Stomach (tissue), 9 donors: ENCODE measurements around the gene EIF4B. TPM values are rescaled to one million over a fixed set of nuclear protein-coding genes. Genes with fewer than 3 reads are reported as not detected.
A peak's percentile ranks its signal among the peaks of the same experiment; 100 is the strongest.

Source experiments
- DNase-seq, 2 donors: peaks; one replicate each; pipeline versions ENCODE4 v3.0.0 to v3.0.0-alpha.2; 2013 to 2019
- H3K27ac ChIP-seq, 5 donors: fragments of 200-600 bp in 4 of 5; sonication (generic) in 4 of 5; one replicate each; pipeline ENCODE4 v1.5.1; 2013 to 2019; ENCODE audit warnings: mild to moderate bottlenecking in 1 of 5, moderate library complexity in 1 of 5
- H3K27me3 ChIP-seq, 3 donors: fragments of 200-600 bp; sonication (generic); one replicate each; pipeline ENCODE4 v1.5.1; 2017 to 2019; ENCODE audit warnings: mixed run types in 1 of 3
- H3K36me3 ChIP-seq, 4 donors: fragments of 200-600 bp; sonication (generic); 1 replicate in 3 of 4; 2 replicates in 1 of 4; pipeline ENCODE4 v1.5.1; 2016 to 2019
- H3K4me1 ChIP-seq, 4 donors: fragments of 200-600 bp; sonication (generic); one replicate each; pipeline ENCODE4 v1.5.1; 2016 to 2019
- H3K4me3 ChIP-seq, 4 donors: fragments of 200-600 bp; sonication (generic) in 3 of 4; one replicate each; pipeline ENCODE4 v1.5.1; 2016 to 2019; ENCODE audit warnings: mild to moderate bottlenecking in 1 of 4
- H3K9me3 ChIP-seq, 4 donors: fragments of 200-600 bp; sonication (generic); one replicate each; pipeline ENCODE4 v1.5.1; 2016 to 2019
- CTCF ChIP-seq, 7 experiments: fragments of 450-650 bp in 4 of 7; fragments of 200-600 bp in 3 of 7; sonication (generic) in 3 of 7; IDR thresholded peaks; one replicate each; pipeline ENCODE4 v1.5.1; 2016 to 2019; ENCODE audit warnings: antibody characterized with exemption in 7 of 7, control low read depth in 2 of 7, mild to moderate bottlenecking in 1 of 7
- EP300 ChIP-seq: sonication (generic); formaldehyde crosslinking; IDR thresholded peaks from one replicate; pipeline ENCODE4 v1.6.1; 2017; ENCODE audit warnings: antibody characterized with exemption
- POLR2A ChIP-seq, 4 donors: fragments of 450-650 bp; IDR thresholded peaks; one replicate each; pipeline ENCODE4 v1.6.1; 2016; ENCODE audit warnings: antibody characterized with exemption in 4 of 4, control low read depth in 2 of 4, mild to moderate bottlenecking in 1 of 4, moderate library complexity in 1 of 4
- POLR2AphosphoS5 ChIP-seq, 3 donors: sonication (generic); formaldehyde crosslinking; IDR thresholded peaks; one replicate each; pipeline ENCODE4 v1.6.1; 2016; ENCODE audit warnings: antibody characterized with exemption in 3 of 3
- WGBS, 5 donors: extraction: QIAGEN DNeasy Blood & Tissue Kit in 3 of 5; methylation state at CpG; one replicate each; pipeline versions ENCODE4 v1.1.5 to v1.1.7; 2013 to 2018; 5-methylcytosine and 5-hydroxymethylcytosine counted together
- intact Hi-C: fragments of 100-400 bp; cut with DNase I; formaldehyde crosslinking; loops from one replicate; pipeline ENCODE4 v1.15.1; 2023; ENCODE audit warnings: low total_unique reads
- polyA plus RNA-seq, 3 donors: library from polyadenylated mRNA; stranded (reverse); fragments of 200-250 nt; gene quantifications; one replicate each; pipeline ENCODE4 v1.2.3, GENCODE V29; 2013
- total RNA-seq, 5 donors: library from RNA; depleted of rRNA; stranded (reverse); fragments of >200 nt; gene quantifications; one replicate each; pipeline versions ENCODE4 v1.1.0 to v1.2.3, GENCODE V29; 2014 to 2016
- donor health status: healthy with polysubstance abuse.
- donor health status: Bipolar disorder and iron deficiency.
- donor health status: healthy.

The EIF4B gene
- total and polyA plus RNA-seq, 8 donors, result 101 to 833 (median 326) TPM

DNA sequence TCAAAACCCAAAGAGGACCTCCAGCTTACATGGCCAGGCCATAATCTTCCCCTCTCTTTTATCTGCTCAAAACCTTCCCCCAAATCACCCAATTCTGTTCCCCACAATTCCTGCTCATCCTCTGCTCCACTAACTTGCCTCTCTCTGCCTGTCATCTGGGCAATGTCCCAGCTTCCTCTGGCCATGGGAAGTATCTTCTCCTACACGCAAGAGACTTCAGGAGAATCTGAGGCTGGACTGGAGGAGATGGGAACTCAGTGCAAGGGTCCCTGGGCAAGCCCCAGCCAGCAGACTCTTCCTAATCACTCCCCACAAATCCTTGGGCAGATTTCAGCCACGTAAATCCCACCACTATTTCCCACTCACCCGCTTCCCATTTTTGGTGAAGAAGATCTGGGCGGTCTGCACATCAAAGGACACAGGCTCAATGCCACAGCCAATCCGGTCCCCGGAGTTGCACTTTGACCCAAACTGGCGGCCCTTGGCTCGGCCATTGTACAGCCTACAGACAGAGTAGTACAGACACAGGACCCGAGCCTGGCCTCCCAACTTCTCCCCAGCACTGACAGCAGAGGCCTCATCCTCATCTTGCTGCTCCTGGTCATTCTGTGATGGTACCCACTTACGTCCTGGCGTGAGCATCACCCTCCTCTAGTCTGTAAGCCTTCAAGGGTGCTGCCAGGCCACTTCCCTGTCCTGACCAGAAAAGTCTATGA is 68.2 kb downstream of the EIF4B start:
- WGBS, 5 donors, result 81 to 90% (median 88%) methylated on average over 11 of the region's 11 CpGs
- H3K4me1 ChIP-seq, result peaks cover 54 to 90% (median 77%) of the 10 kb centered on the region in 4 donors

DNA sequence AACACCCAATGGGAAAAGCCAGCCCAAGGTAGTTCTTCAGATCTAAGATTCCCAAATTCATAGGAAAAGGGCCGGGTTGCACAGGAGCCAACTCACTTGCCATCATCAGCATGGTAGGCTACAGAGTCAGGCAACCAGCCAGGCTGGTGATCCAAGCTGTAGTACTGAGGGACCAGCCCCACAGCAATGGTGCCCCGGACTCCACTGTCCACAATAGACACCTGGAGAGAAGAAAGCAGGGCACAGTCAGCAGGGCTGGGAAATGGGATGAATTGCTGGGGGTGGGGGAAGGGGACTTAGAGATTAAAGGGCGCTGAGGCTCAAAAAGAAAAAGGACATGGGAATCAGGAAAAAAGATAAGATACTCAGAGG is 68.7 kb downstream of the EIF4B start:
- H3K4me3 ChIP-seq, result no peak overlapping the region
- H3K4me1 ChIP-seq, result peaks cover 54 to 89% (median 79%) of the 10 kb centered on the region in 4 donors
- H3K36me3 ChIP-seq, result peaks cover 16 to 73% (median 67%) of the 10 kb centered on the region in 4 donors
- H3K27me3 ChIP-seq, result no peaks in the 10 kb centered on the region
- H3K27ac ChIP-seq, result peak overlapping the region in 3 of 5 donors; percentile 38 to 66 (median 63)
- 90 to 96% (median 91%) methylated on average over 3 of the region's 3 CpGs for WGBS, 5 donors
- no peak for DNase-seq
- intact Hi-C loops, result no loop called here
- no peak for TF ChIP-seq POLR2AphosphoS5 (IDR thresholded peaks at IDR 0.05)
- H3K9me3 ChIP-seq, result no peaks in the 10 kb centered on the region

More for the DNA sequence above, 68.2 kb downstream of the EIF4B start:
- H3K27ac ChIP-seq, result peak overlapping the region in 4 of 5 donors; percentile 31 to 66 (median 50)
- H3K9me3 ChIP-seq, result no peaks in the 10 kb centered on the region
- no peak overlapping the region for H3K4me3 ChIP-seq
- DNase-seq, result no peak
- TF ChIP-seq EP300, result no peak
- TF ChIP-seq POLR2AphosphoS5 (IDR thresholded peaks at IDR 0.05), result no peak
- TF ChIP-seq POLR2A (IDR thresholded peaks at IDR 0.05), result no peak
- intact Hi-C loops, result no loop called here
- no peaks in the 10 kb centered on the region for H3K27me3 ChIP-seq
- H3K36me3 ChIP-seq, result peaks cover 16 to 78% (median 71%) of the 10 kb centered on the region in 4 donors

DNA sequence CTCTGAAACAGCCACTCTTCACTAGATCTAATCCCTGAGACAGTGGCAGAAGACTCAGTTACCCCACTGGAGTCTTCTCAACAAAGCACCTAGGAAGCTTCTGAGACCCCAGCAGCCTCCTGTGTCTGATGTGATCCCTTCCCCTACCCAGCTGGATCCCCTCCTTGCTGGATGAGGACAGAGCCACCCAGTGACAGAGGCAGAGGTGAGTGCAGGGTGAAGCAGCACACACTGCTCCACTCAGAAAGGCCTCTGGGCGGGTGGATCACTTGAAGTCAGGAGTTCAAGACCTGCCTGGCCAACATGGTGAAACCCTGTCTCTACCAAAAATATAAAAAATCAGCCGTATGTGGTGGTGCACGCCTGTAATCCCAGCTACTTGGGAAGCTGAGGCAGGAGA is 70.2 kb downstream of the EIF4B start:
- Histone ChIP-seq H3K4me1 (peaks cover 46 to 83% (median 73%) of the 10 kb centered on the region in 4 donors), H3K27me3 (no peaks in the 10 kb centered on the region), H3K36me3 (peaks cover 16 to 58% (median 52%) of the 10 kb centered on the region in 4 donors), H3K4me3 (no peak overlapping the region), H3K9me3 (no peaks in the 10 kb centered on the region), H3K27ac (peak overlapping the region in 2 of 5 donors; percentile 1 to 63)
- no peak for DNase-seq
- intact Hi-C loops, result no loop called here
- WGBS, 5 donors, result 84 to 99% (median 93%) methylated on average over 2 to 3 of the region's 3 CpGs
- TF ChIP-seq CTCF (IDR thresholded peaks at IDR 0.05) (no peak), POLR2AphosphoS5 (IDR thresholded peaks at IDR 0.05) (no peak), EP300 (no peak)

- no peak for TF ChIP-seq CTCF (IDR thresholded peaks at IDR 0.05)
- no peak for TF ChIP-seq POLR2AphosphoS5 (IDR thresholded peaks at IDR 0.05)
- no peak for TF ChIP-seq EP300
- no peak for TF ChIP-seq POLR2A (IDR thresholded peaks at IDR 0.05)
- intact Hi-C loops, result no loop called here
- Histone ChIP-seq H3K27me3 (no peaks in the 10 kb centered on the region), H3K4me3 (no peak overlapping the region), H3K9me3 (no peaks in the 10 kb centered on the region), H3K27ac (peak overlapping the region in 3 of 5 donors; percentile 6 to 29 (median 9)), H3K4me1 (peaks cover 40 to 77% (median 67%) of the 10 kb centered on the region in 4 donors), H3K36me3 (peaks cover 16 to 53% (median 47%) of the 10 kb centered on the region in 4 donors)
- peak in 1 of 2 donors; percentile 76 for DNase-seq
- 16 to 64% (median 53%) methylated on average over 8 of the region's 8 CpGs for WGBS, 5 donors
Observed at GRCh38 chr12:53077030-53077429, 70.8 kb downstream of the EIF4B start.

- peaks cover 10 to 38% (median 33%) of the 10 kb centered on the region in 4 donors for H3K36me3 ChIP-seq
- no peaks in the 10 kb centered on the region for H3K27me3 ChIP-seq
- TF ChIP-seq EP300, result no peak
- no peak for TF ChIP-seq POLR2AphosphoS5 (IDR thresholded peaks at IDR 0.05)
- no peak for TF ChIP-seq POLR2A (IDR thresholded peaks at IDR 0.05)
- no peak for TF ChIP-seq CTCF (IDR thresholded peaks at IDR 0.05)
- 16 to 35% (median 18%) methylated on average over 12 to 25 of the region's 25 CpGs for WGBS, 5 donors
- H3K27ac ChIP-seq, result peak overlapping the region; percentile 89 to 95 (median 94)
- DNase-seq, result peak in 1 of 2 donors; percentile 49
- peaks cover 26 to 61% (median 52%) of the 10 kb centered on the region in 4 donors for H3K4me1 ChIP-seq
- intact Hi-C loops, result no loop called here
- no peaks in the 10 kb centered on the region for H3K9me3 ChIP-seq
- H3K4me3 ChIP-seq, result peak overlapping the region; percentile 73 to 85 (median 82)
Observed at GRCh38 chr12:53078425-53079225, 72.4 kb downstream of the EIF4B start.
